IMR-90 (cell line): Measurements from ENCODE around the gene ZMYND11. TPM values are rescaled to one million over a fixed set of nuclear protein-coding genes. Genes with fewer than 3 reads are reported as not detected.

Source experiments
- ATAC-seq: fragments of 200-7000 bp; cut with Tn5 transposase; 2 replicates; pipeline ENCODE4 v1.9.1; 2020; ENCODE audit warnings: low read depth, mild to moderate bottlenecking, moderate library complexity
- BruUV-seq: library from RNA; stranded (reverse); fragments of 400-500 nt; replicated peaks from 2 replicates; lab custom pipeline; 2021; lab: Mats Ljungman, UMichigan
- CTCF ChIA-PET: fragments of 300-600 bp; formaldehyde crosslinking; extraction: SDS; loops from one replicate; lab custom pipeline; 2021; ENCODE audit warnings: antibody characterized with exemption; lab: Yijun Ruan, JAX
- POLR2A ChIA-PET: fragments of 300-600 bp; sonication (Branson Sonifier 250); formaldehyde crosslinking; loops from one replicate; lab custom pipeline; 2022; ENCODE audit warnings: antibody characterized with exemption; ENCODE audit not compliant: unreplicated experiment; lab: Charles Lee
- DNase-seq: peaks from one replicate; pipeline ENCODE4 v3.0.0; 2013
- H2AFZ ChIP-seq: replicated peaks from 2 replicates; pipeline ENCODE3; 2013; ENCODE audit warnings: low read length, mild to moderate bottlenecking; ENCODE audit not compliant: poor library complexity
- H2AK5ac ChIP-seq: 2 replicates; pipeline ENCODE4 v1.6.1; 2013; ENCODE audit warnings: low read depth, low read length, inconsistent platforms
- H2AK9ac ChIP-seq: replicated peaks from 2 replicates; pipeline ENCODE3; 2013; ENCODE audit warnings: mild to moderate bottlenecking, low read depth, low read length, moderate library complexity; ENCODE audit not compliant: poor library complexity
- H2BK120ac ChIP-seq: 2 replicates; pipeline ENCODE4 v1.6.1; 2013; ENCODE audit warnings: low read depth, low read length, inconsistent platforms
- H2BK15ac ChIP-seq: 3 replicates; pipeline ENCODE4 v1.6.1; 2013; ENCODE audit warnings: low read depth, low read length, inconsistent platforms
- H2BK20ac ChIP-seq: 2 replicates; pipeline ENCODE4 v1.6.1; 2013; ENCODE audit warnings: low read depth, mild to moderate bottlenecking, inconsistent platforms, low read length, moderate library complexity
- H2BK5ac ChIP-seq: 2 replicates; pipeline ENCODE4 v1.6.1; 2013; ENCODE audit warnings: mild to moderate bottlenecking, low read depth, low read length, inconsistent platforms; ENCODE audit not compliant: poor library complexity, severe bottlenecking
- H3K14ac ChIP-seq: replicated peaks from 2 replicates; pipeline ENCODE4 v1.6.1; 2013; ENCODE audit warnings: low read depth, low read length, inconsistent platforms
- H3K18ac ChIP-seq: 2 replicates; pipeline ENCODE4 v1.6.1; 2013; ENCODE audit warnings: low read depth, low read length, control low read depth
- H3K23ac ChIP-seq: 2 replicates; pipeline ENCODE4 v1.6.1; 2013; ENCODE audit warnings: low read depth, low read length, inconsistent platforms
- H3K27ac ChIP-seq: 2 replicates; pipeline ENCODE4 v1.5.1; 2013; ENCODE audit warnings: mild to moderate bottlenecking, control low read depth, low read length; ENCODE audit not compliant: insufficient read depth
- H3K27me3 ChIP-seq: 2 replicates; pipeline ENCODE4 v1.6.1; 2013; ENCODE audit warnings: low read length; ENCODE audit not compliant: control insufficient read depth, insufficient read depth
- H3K36me3 ChIP-seq: 2 replicates; pipeline ENCODE4 v1.6.1; 2013; ENCODE audit warnings: low read length, mixed read lengths; ENCODE audit not compliant: control insufficient read depth, insufficient read depth
- H3K4ac ChIP-seq: 2 replicates; pipeline ENCODE4 v1.6.1; 2013; ENCODE audit warnings: low read depth, low read length, inconsistent platforms
- H3K4me1 ChIP-seq: 2 replicates; pipeline ENCODE4 v1.6.1; 2013; ENCODE audit warnings: low read length, mixed read lengths; ENCODE audit not compliant: control insufficient read depth, insufficient read depth
- H3K4me2 ChIP-seq: 2 replicates; pipeline ENCODE4 v1.6.1; 2013; ENCODE audit warnings: low read depth, mild to moderate bottlenecking, control low read depth, low read length, moderate library complexity
- H3K4me3 ChIP-seq: 2 replicates; pipeline ENCODE4 v1.5.1; 2013; ENCODE audit warnings: low read depth, mild to moderate bottlenecking, control low read depth, low read length, moderate library complexity; ENCODE audit not compliant: insufficient read depth
- H3K56ac ChIP-seq: 2 replicates; pipeline ENCODE4 v1.6.1; 2013; ENCODE audit warnings: low read length, inconsistent platforms; ENCODE audit not compliant: insufficient read depth; ENCODE audit errors: extremely low read depth
- H3K79me1 ChIP-seq, 2 experiments: 2 replicates each; pipeline ENCODE4 v1.6.1; 2013; ENCODE audit warnings: low read length in 2 of 2, inconsistent platforms in 1 of 2, low read depth in 1 of 2
- H3K9ac ChIP-seq: 2 replicates; pipeline ENCODE4 v1.6.1; 2013; ENCODE audit warnings: low read depth, low read length, control low read depth
- H3K9me1 ChIP-seq: 2 replicates; pipeline ENCODE4 v1.6.1; 2013; ENCODE audit warnings: low read length, inconsistent platforms; ENCODE audit not compliant: insufficient read depth
- H3K9me3 ChIP-seq: 2 replicates; pipeline ENCODE4 v1.6.1; 2013; ENCODE audit warnings: low read length; ENCODE audit not compliant: control insufficient read depth, insufficient read depth
- H4K20me1 ChIP-seq: 2 replicates; pipeline ENCODE4 v1.6.1; 2013; ENCODE audit warnings: low read length, inconsistent platforms; ENCODE audit not compliant: insufficient read depth
- H4K5ac ChIP-seq: 2 replicates; pipeline ENCODE4 v1.6.1; 2013; ENCODE audit warnings: mild to moderate bottlenecking, low read depth, low read length, control low read depth
- H4K8ac ChIP-seq, 2 experiments: 2 replicates each; pipeline ENCODE4 v1.6.1; 2013; ENCODE audit warnings: low read depth in 2 of 2, low read length in 2 of 2, control low read depth in 1 of 2, inconsistent platforms in 1 of 2
- H4K91ac ChIP-seq: 2 replicates; pipeline ENCODE4 v1.6.1; 2013; ENCODE audit warnings: low read depth, low read length, inconsistent platforms; ENCODE audit not compliant: insufficient read depth
- CHD1 ChIP-seq: IDR thresholded peaks from 2 replicates; pipeline ENCODE4 v1.6.1; 2012; ENCODE audit warnings: low read depth, low read length, improper control_type of control experiment
- MAZ ChIP-seq: IDR thresholded peaks from 2 replicates; pipeline ENCODE4 v1.6.1; 2012; ENCODE audit warnings: low read depth, mild to moderate bottlenecking, low read length, improper control_type of control experiment, moderate library complexity, borderline replicate concordance
- RFX5 ChIP-seq: IDR thresholded peaks from 2 replicates; pipeline ENCODE4 v1.8.0; 2012; ENCODE audit warnings: low read depth, mild to moderate bottlenecking, low read length, moderate library complexity
- USF2 ChIP-seq: fragments of 150-350 bp; IDR thresholded peaks from 2 replicates; pipeline ENCODE4 v1.6.1; 2017; ENCODE audit warnings: mild to moderate bottlenecking, antibody characterized with exemption, low read length, low read depth
- WGBS, 2 experiments: methylation state at CpG; one replicate each; pipeline versions ENCODE4 v1.1.5 to v1.1.7; 2013; ENCODE audit warnings: missing lambda C conversion rate in 2 of 2; ENCODE audit not compliant: insufficient read length in 1 of 2; ENCODE audit errors: extremely low coverage in 2 of 2; 5-methylcytosine and 5-hydroxymethylcytosine counted together
- dilution Hi-C: fragments of 300-500 bp; cut with HindIII; formaldehyde crosslinking; loops from one replicate; pipeline ENCODE4 v1.14.3; 2018; ENCODE audit warnings: low sequenced_read_pairs; ENCODE audit not compliant: unreplicated experiment
- in situ Hi-C: fragments of 300-500 bp; cut with MboI; formaldehyde crosslinking; loops from 3 replicates; pipeline ENCODE4 v1.14.3; 2019; ENCODE audit warnings: low sequenced_read_pairs, inconsistent platforms, mixed read lengths
- intact Hi-C: fragments of 100-400 bp; cut with micrococcal nuclease; formaldehyde crosslinking; loops from 2 replicates; pipeline ENCODE4 v1.10.0; 2022
- polyA plus RNA-seq, 3 experiments: library from polyadenylated mRNA; depleted of rRNA; stranded (reverse); fragments of >200 nt; gene quantifications; 2 replicates each; pipeline ENCODE4 v1.2.3, GENCODE V29; 2012; ENCODE audit warnings: low replicate concordance in 1 of 3
- total RNA-seq: library from RNA; depleted of rRNA; stranded (reverse); fragments of >200 nt; gene quantifications from 2 replicates; pipeline ENCODE4 v1.2.3, GENCODE V29; 2012

The ZMYND11 gene
- total and polyA plus RNA-seq, 2 of the 4 experiments (the other 2 are of a cell fraction) = 39.5 to 72.2 TPM

- dilution Hi-C loops = no loop called here
- no peak overlapping the region for H4K8ac ChIP-seq
- WGBS, 2 experiments = no CpG with 5 or more reads among the region's 3 CpGs
These were observed 135.9 kb downstream of the ZMYND11 start for GRCh38 chr10:271201-271600.

More at GRCh38 chr10:271201-271600, 135.9 kb downstream of the ZMYND11 start:
- peak; percentile 8 for DNase-seq
- H4K91ac ChIP-seq = no peak overlapping the region
- H2AK5ac ChIP-seq = no peak overlapping the region
- no peak overlapping the region for H3K4me2 ChIP-seq
- no peak overlapping the region for H3K9ac ChIP-seq
- H2BK20ac ChIP-seq = no peak overlapping the region
- no peaks in the 10 kb centered on the region for H3K27me3 ChIP-seq
- no peak overlapping the region for H3K4me3 ChIP-seq
- H2AK9ac ChIP-seq = no peak overlapping the region
- H3K36me3 ChIP-seq = peaks cover 8% of the 10 kb centered on the region
- POLR2A ChIA-PET = no interaction called here
- TF ChIP-seq RFX5 (no peak), CHD1 (no peak), MAZ (no peak), USF2 (no peak)
- H4K5ac ChIP-seq = no peak overlapping the region
- H3K9me3 ChIP-seq = no peaks in the 10 kb centered on the region
- H3K56ac ChIP-seq = no peak overlapping the region
- CTCF ChIA-PET = no interaction called here
- no peak overlapping the region for H3K14ac ChIP-seq
- no TSS peak for BruUV-seq
- no peak overlapping the region for H2BK5ac ChIP-seq
- ATAC-seq = no peak
- no peak overlapping the region for H2BK120ac ChIP-seq
- no peak overlapping the region for H2AFZ ChIP-seq
- H3K9me1 ChIP-seq = peaks cover 13% of the 10 kb centered on the region
- no peak overlapping the region for H3K27ac ChIP-seq
- no peak overlapping the region for H3K4ac ChIP-seq
- H2BK15ac ChIP-seq = no peak overlapping the region
- H3K79me1 ChIP-seq = peaks cover 0 to 2% of the 10 kb centered on the region in 2 experiments; a peak in 1 of 4 replicates
- no peaks in the 10 kb centered on the region for H4K20me1 ChIP-seq
- H3K23ac ChIP-seq = no peak overlapping the region
- intact Hi-C loops = no loop called here
- H3K4me1 ChIP-seq = peaks cover 3% of the 10 kb centered on the region
- no peak overlapping the region for H3K18ac ChIP-seq
- in situ Hi-C loops = no loop called here
